ENCODE data around the gene CDC42SE1.

- TF ChIP-seq EZH2 (IDR thresholded peaks at IDR 0.05) (no peak), FOXP2 (optimal IDR thresholded peaks at IDR 0.05; ENCODE audit: control extremely low read depth, extremely low read length, insufficient read depth) (no peak), POLR2AphosphoS5 (IDR thresholded peaks at IDR 0.05; ENCODE audit: borderline replicate concordance, low read depth, low read length) (no peak)
Observed at GRCh38 chr1:151007853-151008243, 51.6 kb downstream of the CDC42SE1 start.
